Dedifferentiated amniotic fluid mesenchymal stem cell (primary cell): ENCODE results near the gene VPS8.
"Not testable (repeated sequence)": the region's sequence is repeated elsewhere in the genome, so short reads cannot be mapped to it uniquely, and the experiment has no call there.

ENCODE experiments used
- DNase-seq: peaks from one replicate; pipeline ENCODE4 v3.0.0-alpha.2; 2016; ENCODE audit errors: extremely low spot score

Gene VPS8

DNA sequence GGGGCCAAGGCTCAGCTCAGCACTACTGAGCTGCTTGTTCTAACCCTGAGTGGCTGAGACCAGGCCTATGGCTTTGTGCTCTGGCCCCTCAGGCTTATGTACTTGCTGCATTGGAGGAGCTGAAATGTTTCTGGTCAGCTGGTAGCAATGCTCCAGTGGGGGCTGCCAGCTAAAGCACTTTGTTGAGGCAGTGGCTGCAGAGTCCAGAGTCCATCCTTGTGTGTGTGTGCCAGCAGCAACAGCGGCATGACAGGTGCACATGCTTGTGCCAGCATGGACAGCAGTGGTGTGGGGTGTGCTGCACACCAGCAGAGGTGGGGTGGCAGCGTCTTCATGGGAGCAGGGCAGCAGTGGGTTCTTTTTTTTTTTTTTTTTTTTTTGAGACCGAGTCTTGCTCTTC is 169.1 kb downstream of the VPS8 start:
- no peak for DNase-seq

GRCh38 chr3:184982076-184982475 is 170.1 kb downstream of the VPS8 start:
- DNase-seq, result no peak

GRCh38 chr3:184985586-184985985 is 173.6 kb downstream of the VPS8 start:
- DNase-seq, result no peak

- DNase-seq, result no peak
Observed at GRCh38 chr3:184986366-184986889, 174.5 kb downstream of the VPS8 start.

DNA sequence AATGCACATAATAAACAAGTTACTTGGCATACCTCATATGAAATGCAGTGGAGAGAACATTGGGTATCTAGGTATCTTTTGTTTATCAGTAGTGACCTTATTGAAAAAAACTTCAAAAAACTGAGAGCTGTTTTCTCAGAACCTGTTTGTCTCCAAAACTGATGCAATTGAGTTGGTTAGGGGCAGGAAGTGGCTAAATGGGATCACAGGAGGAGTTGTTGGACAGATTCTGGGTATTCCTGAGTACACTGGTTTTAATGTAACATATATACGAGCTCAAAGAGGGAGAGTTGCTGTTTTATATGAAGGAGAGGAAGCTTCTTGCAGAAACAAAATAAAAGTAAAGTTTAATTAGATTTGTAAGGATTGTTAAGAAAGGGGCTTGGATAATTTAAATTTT is 181.4 kb downstream of the VPS8 start:
- no peak for DNase-seq

- DNase-seq, result not testable (repeated sequence)
Observed at GRCh38 chr3:185003876-185004275, 191.9 kb downstream of the VPS8 start.

- no peak for DNase-seq
Observed at GRCh38 chr3:185009650-185010049, 197.7 kb downstream of the VPS8 start.

DNA sequence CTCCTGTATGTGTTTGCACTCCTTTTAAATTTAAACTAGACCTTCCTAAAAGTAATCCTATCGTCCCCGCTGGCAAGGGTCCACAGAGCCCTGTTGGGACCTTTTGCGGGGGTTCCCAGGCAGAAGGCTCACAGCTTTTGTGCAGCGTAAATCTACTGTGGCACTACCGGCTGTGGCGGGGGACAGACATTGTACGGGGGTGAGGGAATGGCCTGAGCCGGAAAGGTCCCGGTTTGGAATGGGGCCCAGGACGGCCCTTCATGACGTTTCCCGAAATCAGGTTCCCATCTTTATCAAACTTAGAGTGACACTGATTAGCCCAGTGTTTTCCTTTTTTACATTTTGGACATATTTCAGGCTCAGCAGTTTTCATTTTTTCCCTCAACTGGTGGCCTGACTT is 205.6 kb downstream of the VPS8 start:
- DNase-seq, result not testable (repeated sequence)

DNA sequence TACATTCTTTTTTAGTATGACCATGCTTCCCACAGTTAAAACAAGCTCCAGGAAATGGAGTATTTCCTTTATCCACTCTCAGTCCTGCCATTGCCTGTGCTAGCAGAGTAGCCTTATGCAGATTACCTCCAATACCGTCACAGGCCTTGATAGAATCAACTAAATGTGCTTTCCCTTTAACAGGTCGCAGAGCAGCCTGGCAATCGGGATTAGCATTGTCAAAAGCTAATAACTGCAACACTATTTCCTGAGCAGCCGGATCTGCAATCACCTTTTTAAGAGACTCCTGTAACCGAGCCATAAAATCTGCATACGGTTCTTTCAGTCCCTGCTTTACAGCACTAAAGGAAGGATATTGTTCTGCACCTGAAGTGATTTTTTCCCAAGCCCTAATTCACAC is 206.0 kb downstream of the VPS8 start:
- DNase-seq, result not testable (repeated sequence)

DNA sequence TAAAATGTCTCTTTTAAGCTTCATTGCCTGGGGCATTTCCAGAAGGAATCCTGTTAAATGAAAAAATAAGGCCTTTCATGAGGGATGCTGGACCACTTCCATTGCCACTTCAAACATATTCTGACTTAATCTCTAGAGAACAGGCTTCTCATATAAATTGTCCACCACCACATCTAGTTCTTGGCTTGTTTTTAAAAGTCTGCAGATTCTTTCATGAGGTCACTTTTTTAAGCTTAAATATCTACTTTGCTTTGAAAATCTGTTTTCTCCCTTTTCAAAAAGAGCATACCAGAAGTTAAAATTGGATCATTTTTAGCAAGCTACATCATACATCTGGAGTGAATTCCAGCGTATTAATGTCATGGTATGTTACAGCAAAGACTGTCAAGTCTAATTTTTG is 209.3 kb downstream of the VPS8 start:
- DNase-seq, result peak; percentile 55

DNA sequence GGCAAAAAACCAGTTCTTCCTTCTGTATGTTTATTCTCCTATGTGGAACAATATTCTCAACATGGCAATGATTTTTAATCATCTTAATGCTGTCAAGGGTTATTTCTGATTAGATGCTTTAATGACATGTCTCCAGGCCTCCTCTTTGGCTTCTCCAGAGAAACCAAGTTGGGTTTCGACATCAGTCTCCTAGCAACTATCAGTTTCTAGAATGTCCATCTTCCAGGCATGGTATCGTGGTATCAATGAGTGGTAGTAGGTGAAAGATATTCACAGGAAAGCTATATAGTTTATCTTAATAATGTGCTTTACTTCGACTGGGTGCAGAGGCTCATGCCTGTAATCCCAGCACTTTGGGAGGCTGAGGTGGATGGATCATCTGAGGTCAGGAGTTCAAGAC is 212.4 kb downstream of the VPS8 start:
- no peak for DNase-seq

DNA sequence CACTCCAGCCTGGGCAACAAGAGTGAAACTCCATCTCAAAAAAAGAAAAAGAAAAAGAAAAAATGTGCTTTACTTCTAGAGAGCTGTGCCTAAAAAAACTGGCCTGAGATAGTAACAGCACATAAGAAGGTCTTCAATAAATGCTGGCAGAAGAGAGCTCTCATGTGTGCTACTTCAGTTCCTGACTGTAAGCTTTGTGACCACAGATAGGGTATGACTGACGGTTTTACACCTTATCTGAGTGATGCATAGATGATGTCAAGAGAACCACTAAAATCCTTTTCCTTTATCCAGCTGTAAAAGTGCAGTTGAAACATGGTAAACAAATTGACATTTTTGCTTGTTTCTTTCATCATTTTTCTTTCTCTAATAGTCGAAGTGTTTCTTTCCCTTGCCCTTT is 213.0 kb downstream of the VPS8 start:
- no peak for DNase-seq

DNA sequence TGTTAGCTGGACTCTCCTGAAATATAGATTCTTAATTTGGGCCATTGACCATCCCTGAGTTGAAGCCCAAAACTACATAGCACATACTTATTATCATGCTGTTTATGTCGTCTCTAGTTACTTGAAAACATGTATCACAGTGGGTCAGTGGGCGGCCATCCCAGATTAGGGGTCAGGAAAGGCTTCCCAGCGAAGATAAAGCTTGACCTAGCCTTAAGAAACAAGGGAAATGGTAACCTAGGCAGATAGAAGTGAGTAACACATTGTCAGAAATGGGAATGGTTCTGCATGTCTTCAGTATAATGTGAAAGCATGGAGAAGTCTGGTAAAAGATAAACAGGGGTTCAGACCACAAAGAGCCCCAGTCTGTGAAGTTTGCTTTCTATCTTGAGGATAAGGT is 216.2 kb downstream of the VPS8 start:
- no peak for DNase-seq

DNA sequence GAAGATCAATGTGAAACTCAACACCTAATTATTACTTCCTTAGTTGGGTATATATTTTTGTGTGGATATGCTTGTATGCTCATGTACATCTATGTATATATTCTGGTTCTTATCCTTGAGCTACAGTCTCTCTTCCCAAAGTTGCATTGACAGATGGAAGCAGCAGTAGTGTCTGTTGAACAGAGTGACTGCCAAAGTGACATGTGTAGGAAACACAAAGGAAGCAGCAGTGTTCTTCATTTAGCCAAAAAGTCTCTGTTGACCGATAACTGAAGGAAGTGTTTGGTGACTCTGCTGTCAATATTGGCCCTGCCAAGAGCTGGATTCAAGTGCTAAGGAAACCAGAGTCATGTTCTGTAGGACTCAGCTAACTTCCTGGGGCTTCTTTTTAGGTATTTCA is 217.1 kb downstream of the VPS8 start:
- DNase-seq, result no peak

GRCh38 chr3:185030399-185030798 is 218.4 kb downstream of the VPS8 start:
- no peak for DNase-seq

GRCh38 chr3:185030951-185031350 is 219.0 kb downstream of the VPS8 start:
- DNase-seq, result no peak

- DNase-seq, result no peak
Observed at GRCh38 chr3:185037801-185038200, 225.8 kb downstream of the VPS8 start.

- no peak for DNase-seq
Observed at GRCh38 chr3:185040425-185040824, 228.5 kb downstream of the VPS8 start.

GRCh38 chr3:185041540-185041939 is 229.6 kb downstream of the VPS8 start:
- DNase-seq, result no peak

DNA sequence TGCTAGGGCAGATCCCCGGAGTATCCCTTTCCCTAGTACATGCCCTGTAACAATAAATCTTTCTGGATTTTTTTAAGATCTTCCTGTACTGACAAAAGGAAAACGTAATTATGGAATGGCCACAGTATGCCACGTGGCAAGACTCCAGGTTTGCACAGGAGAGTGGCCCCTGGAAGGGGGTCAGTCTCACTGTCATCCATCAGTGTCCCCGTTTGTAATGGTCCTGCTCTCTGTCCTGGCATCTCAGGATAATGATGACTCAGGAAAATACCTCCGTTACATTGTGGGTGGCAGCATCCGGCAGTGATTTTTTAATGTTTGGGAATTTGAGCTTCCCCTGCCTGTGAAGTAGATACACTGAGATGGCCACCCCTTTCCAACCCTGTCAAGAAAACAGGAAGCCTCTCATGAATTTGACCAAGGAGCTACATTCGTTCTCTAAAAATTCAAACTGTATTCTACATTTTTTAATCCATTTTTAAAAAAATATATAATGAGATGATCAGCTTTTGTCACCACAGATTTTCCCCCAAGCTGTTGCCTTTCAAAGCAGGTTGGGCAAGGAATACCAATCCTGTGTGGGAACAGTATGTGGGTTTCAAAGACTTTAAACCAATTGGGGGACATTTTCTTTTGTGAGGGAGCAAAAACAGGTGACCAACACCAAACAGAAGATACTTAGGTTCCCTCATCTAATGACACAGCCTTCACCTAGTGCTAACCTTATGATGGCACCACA is 230.5 kb downstream of the VPS8 start:
- no peak for DNase-seq

DNA sequence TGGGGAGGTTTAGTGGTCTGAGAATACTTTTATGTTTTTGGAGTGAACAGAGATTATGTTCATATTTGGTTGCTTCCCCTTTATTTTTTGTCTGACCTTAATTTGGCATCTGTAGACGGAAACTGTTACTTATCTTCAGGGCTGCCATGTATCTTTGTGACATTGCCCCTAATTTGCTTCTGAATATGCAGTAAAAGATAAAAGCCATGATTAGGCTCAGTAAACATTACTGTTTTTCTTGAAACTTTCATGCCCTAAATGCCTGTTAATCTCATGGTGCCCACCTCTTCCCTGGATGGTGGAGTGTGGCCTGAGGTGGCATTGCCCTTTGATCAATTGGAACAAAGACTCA is 234.2 kb downstream of the VPS8 start:
- no peak for DNase-seq

GRCh38 chr3:185046603-185047002 is 234.6 kb downstream of the VPS8 start:
- no peak for DNase-seq

GRCh38 chr3:185049710-185050109 is 237.7 kb downstream of the VPS8 start:
- no peak for DNase-seq

- DNase-seq, result no peak
Observed at GRCh38 chr3:185051801-185052200, 239.8 kb downstream of the VPS8 start.
